Mammary epithelial cell (primary cell): Measurements from ENCODE around the gene MPZL1.

Experiments used
- CTCF ChIP-seq, 2 donors: IDR thresholded peaks in 1 of 2; conservative IDR thresholded peaks in 1 of 2; 2 replicates each; pipeline ENCODE4 v1.5.1; 2011 to 2012; ENCODE audit warnings: inconsistent platforms in 2 of 2, low read length in 2 of 2, mild to moderate bottlenecking in 2 of 2, control low read depth in 1 of 2, low read depth in 1 of 2; ENCODE audit not compliant: insufficient read depth in 1 of 2; ENCODE audit errors: extremely low read depth in 1 of 2
- EZH2 ChIP-seq: IDR thresholded peaks from 2 replicates; pipeline ENCODE4 v1.6.1; 2012; ENCODE audit warnings: low read length, inconsistent platforms, borderline replicate concordance

DNA sequence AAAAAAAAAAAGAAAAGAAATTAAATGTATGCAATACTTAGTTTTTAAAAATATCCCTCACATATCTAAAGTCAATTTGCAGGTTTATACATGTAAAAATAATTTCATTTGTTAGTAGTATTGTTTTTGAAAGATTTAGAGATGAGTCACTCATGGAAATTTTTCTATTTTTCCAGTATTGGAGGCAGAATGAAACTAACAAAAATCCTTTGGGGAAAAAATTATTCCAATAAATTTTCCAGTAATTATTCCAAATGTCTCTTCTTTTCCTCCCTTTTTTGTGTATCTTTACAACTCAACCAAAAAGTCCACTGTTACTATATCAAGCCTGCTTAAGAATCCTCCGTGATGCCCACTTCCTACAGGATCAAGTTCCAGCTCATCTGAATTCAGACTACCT lies 29.9 kb downstream of the MPZL1 start:
- no peak for TF ChIP-seq CTCF (conservative IDR thresholded peaks at IDR 0.05 in 1 of 2, IDR thresholded peaks at IDR 0.05 in 1 of 2; ENCODE audit: extremely low read depth in 1 of 2, insufficient read depth in 1 of 2, low read depth in 1 of 2, low read length in 2 of 2)
- no peak for TF ChIP-seq EZH2
